Naive B cell (primary cell): Measurements from ENCODE around the gene EVX2. TPM values are rescaled to one million over a fixed set of nuclear protein-coding genes. Genes with fewer than 3 reads are reported as not detected.

ENCODE experiments used
- ATAC-seq, 2 donors: fragments of 150-1000 bp; cut with Tn5 transposase; 2 replicates each; pipeline ENCODE4 v1.10.0; 2021; ENCODE audit warnings: low read depth in 2 of 2, mild to moderate bottlenecking in 2 of 2, moderate library complexity in 2 of 2
- DNase-seq: peaks from one replicate; pipeline ENCODE4 v3.0.0; 2022
- H3K27ac Mint-ChIP-seq, 6 donors: one replicate each; pipeline ENCODE4 v1.8.0; 2020 to 2022; ENCODE audit warnings: mild to moderate bottlenecking in 6 of 6, mixed read lengths in 6 of 6, moderate library complexity in 5 of 6, inconsistent platforms in 2 of 6
- H3K27me3 Mint-ChIP-seq, 3 donors: one replicate each; pipeline ENCODE4 v1.8.0; 2021 to 2022; ENCODE audit warnings: mixed read lengths in 3 of 3, mild to moderate bottlenecking in 1 of 3
- H3K36me3 Mint-ChIP-seq, 2 donors: one replicate each; pipeline ENCODE4 v1.8.0; 2020 to 2022; ENCODE audit warnings: mixed read lengths in 2 of 2, inconsistent platforms in 1 of 2, mild to moderate bottlenecking in 1 of 2
- H3K4me1 Mint-ChIP-seq, 3 donors: one replicate each; pipeline ENCODE4 v1.8.0; 2020 to 2022; ENCODE audit warnings: mixed read lengths in 3 of 3, inconsistent platforms in 1 of 3, mild to moderate bottlenecking in 1 of 3, moderate library complexity in 1 of 3
- H3K4me3 Mint-ChIP-seq, 8 donors: one replicate each; pipeline ENCODE4 v1.8.0; 2020 to 2022; ENCODE audit warnings: mild to moderate bottlenecking in 8 of 8, mixed read lengths in 8 of 8, moderate library complexity in 8 of 8, inconsistent platforms in 2 of 8
- H3K9me3 Mint-ChIP-seq, 7 donors: one replicate each; pipeline ENCODE4 v1.8.0; 2020 to 2022; ENCODE audit warnings: mixed read lengths in 7 of 7, mild to moderate bottlenecking in 5 of 7, inconsistent platforms in 2 of 7, moderate library complexity in 1 of 7
- polyA plus RNA-seq, 6 donors: library from polyadenylated mRNA; unstranded; fragments of 300-500 nt; fragmentation: Illumina TruSeq; gene quantifications; one replicate each; pipeline ENCODE4 v1.2.3, GENCODE V29; 2021; ENCODE audit warnings: low read depth in 6 of 6

The EVX2 gene
- polyA plus RNA-seq, 6 donors from 2014 or later: not detected

- peak overlapping the region in 1 of 8 donors; percentile 73 for H3K4me3 Mint-ChIP-seq
- peaks cover 0 to 34% (median 18%) of the 10 kb centered on the region in 7 donors for H3K9me3 Mint-ChIP-seq
- DNase-seq: no peak
- H3K4me1 Mint-ChIP-seq: peaks cover 27 to 29% (median 28%) of the 10 kb centered on the region in 3 donors
- H3K36me3 Mint-ChIP-seq: peaks cover 0 to 7% of the 10 kb centered on the region in 2 donors
- no peak for ATAC-seq
- H3K27ac Mint-ChIP-seq: peak overlapping the region in 1 of 6 donors; percentile 60
- H3K27me3 Mint-ChIP-seq: peaks cover 71 to 90% (median 84%) of the 10 kb centered on the region in 3 donors
Measured at GRCh38 chr2:176095421-176095820, 11.7 kb upstream of the EVX2 start.

- peaks cover 0 to 34% (median 18%) of the 10 kb centered on the region in 7 donors for H3K9me3 Mint-ChIP-seq
- peak overlapping the region in 1 of 8 donors; percentile 72 for H3K4me3 Mint-ChIP-seq
- H3K36me3 Mint-ChIP-seq: peaks cover 0 to 7% of the 10 kb centered on the region in 2 donors
- no peak for ATAC-seq
- peaks cover 78 to 88% (median 88%) of the 10 kb centered on the region in 3 donors for H3K27me3 Mint-ChIP-seq
- peaks cover 26 to 29% (median 27%) of the 10 kb centered on the region in 3 donors for H3K4me1 Mint-ChIP-seq
- no peak for DNase-seq
- no peak overlapping the region for H3K27ac Mint-ChIP-seq
Measured at GRCh38 chr2:176094349-176094748, 10.6 kb upstream of the EVX2 start.

GRCh38 chr2:176093898-176094249 is 10.1 kb upstream of the EVX2 start:
- H3K27ac Mint-ChIP-seq: peak overlapping the region in 4 of 6 donors; percentile 61 to 84 (median 76)
- ATAC-seq (no peak), DNase-seq (no peak)
- peak overlapping the region in 7 of 8 donors; percentile 20 to 72 (median 31) for H3K4me3 Mint-ChIP-seq
- peaks cover 26 to 29% (median 27%) of the 10 kb centered on the region in 3 donors for H3K4me1 Mint-ChIP-seq
- H3K27me3 Mint-ChIP-seq: peaks cover 77 to 88% (median 87%) of the 10 kb centered on the region in 3 donors
- peaks cover 0 to 7% of the 10 kb centered on the region in 2 donors for H3K36me3 Mint-ChIP-seq
- H3K9me3 Mint-ChIP-seq: peaks cover 0 to 34% (median 18%) of the 10 kb centered on the region in 7 donors

GRCh38 chr2:176093145-176093897 is 9.6 kb upstream of the EVX2 start:
- Mint-ChIP-seq H3K27me3 (peaks cover 78 to 88% (median 87%) of the 10 kb centered on the region in 3 donors), H3K9me3 (peaks cover 0 to 34% (median 18%) of the 10 kb centered on the region in 7 donors), H3K4me3 (peak overlapping the region; percentile 20 to 72 (median 40)), H3K27ac (peak overlapping the region in 5 of 6 donors; percentile 58 to 84 (median 72)), H3K36me3 (peaks cover 0 to 7% of the 10 kb centered on the region in 2 donors), H3K4me1 (peaks cover 29 to 30% (median 30%) of the 10 kb centered on the region in 3 donors)
- ATAC-seq: no peak
- DNase-seq: no peak

- H3K36me3 Mint-ChIP-seq: peaks cover 0 to 7% of the 10 kb centered on the region in 2 donors
- H3K27me3 Mint-ChIP-seq: peaks cover 75 to 90% (median 85%) of the 10 kb centered on the region in 3 donors
- DNase-seq: no peak
- H3K9me3 Mint-ChIP-seq: peaks cover 0 to 31% (median 19%) of the 10 kb centered on the region in 7 donors
- ATAC-seq: no peak
- H3K4me3 Mint-ChIP-seq: peak within 1 kb of the TSS; percentile 48 to 74 (median 68)
- H3K27ac Mint-ChIP-seq: peak within 1 kb of the TSS in 5 of 6 donors; percentile 58 to 96 (median 78)
- peaks cover 27 to 28% (median 27%) of the 10 kb centered on the region in 3 donors for H3K4me1 Mint-ChIP-seq
Measured at GRCh38 chr2:176092270-176093144, 8.7 kb upstream of the EVX2 start, which contains the start of gene HOXD13. Gene HOXD13, plus strand, starts transcription at chr2:176092721. Its CDS starts 170 bp downstream, at chr2:176092891.

- peaks cover 18 to 21% (median 19%) of the 10 kb centered on the region in 3 donors for H3K4me1 Mint-ChIP-seq
- peak overlapping the region in 4 of 6 donors; percentile 0 to 96 (median 75) for H3K27ac Mint-ChIP-seq
- peaks cover 76 to 90% (median 85%) of the 10 kb centered on the region in 3 donors for H3K27me3 Mint-ChIP-seq
Measured at GRCh38 chr2:176091329-176092258, 7.8 kb upstream of the EVX2 start.

GRCh38 chr2:176090862-176091261 is 7.1 kb upstream of the EVX2 start:
- Mint-ChIP-seq H3K27ac (peak overlapping the region in 2 of 6 donors; percentile 0 to 78), H3K4me3 (peak overlapping the region in 1 of 8 donors; percentile 13), H3K36me3 (peaks cover 0 to 16% of the 10 kb centered on the region in 2 donors), H3K4me1 (peaks cover 14 to 23% (median 18%) of the 10 kb centered on the region in 3 donors), H3K27me3 (peaks cover 74 to 91% (median 87%) of the 10 kb centered on the region in 3 donors), H3K9me3 (peaks cover 0 to 43% (median 22%) of the 10 kb centered on the region in 7 donors)
- no peak for ATAC-seq
- DNase-seq: no peak

More at GRCh38 chr2:176091329-176092258, 7.8 kb upstream of the EVX2 start:
- DNase-seq: no peak
- no peak for ATAC-seq
- Mint-ChIP-seq H3K4me3 (peak overlapping the region in 7 of 8 donors; percentile 13 to 74 (median 62)), H3K36me3 (peaks cover 0 to 16% of the 10 kb centered on the region in 2 donors), H3K9me3 (peaks cover 0 to 40% (median 20%) of the 10 kb centered on the region in 7 donors)

- Mint-ChIP-seq H3K9me3 (peaks cover 0 to 42% (median 19%) of the 10 kb centered on the region in 7 donors), H3K4me3 (peak overlapping the region in 1 of 8 donors; percentile 54), H3K4me1 (peaks cover 14 to 23% (median 18%) of the 10 kb centered on the region in 3 donors), H3K36me3 (peaks cover 0 to 16% of the 10 kb centered on the region in 2 donors), H3K27me3 (peaks cover 71 to 91% (median 85%) of the 10 kb centered on the region in 3 donors), H3K27ac (no peak overlapping the region)
- no peak for ATAC-seq
- no peak for DNase-seq
Measured at GRCh38 chr2:176089843-176090395, 6.2 kb upstream of the EVX2 start.

GRCh38 chr2:176088937-176089842 is 5.4 kb upstream of the EVX2 start:
- H3K36me3 Mint-ChIP-seq: peaks cover 0 to 16% of the 10 kb centered on the region in 2 donors
- H3K4me1 Mint-ChIP-seq: peaks cover 18 to 20% (median 18%) of the 10 kb centered on the region in 3 donors
- H3K4me3 Mint-ChIP-seq: peak overlapping the region in 3 of 8 donors; percentile 31 to 54 (median 40)
- peak overlapping the region in 2 of 6 donors; percentile 88 to 94 for H3K27ac Mint-ChIP-seq
- H3K9me3 Mint-ChIP-seq: peaks cover 0 to 43% (median 26%) of the 10 kb centered on the region in 7 donors
- no peak for DNase-seq
- H3K27me3 Mint-ChIP-seq: peaks cover 70 to 91% (median 85%) of the 10 kb centered on the region in 3 donors
- no peak for ATAC-seq

- Mint-ChIP-seq H3K4me1 (peaks cover 11 to 13% (median 12%) of the 10 kb centered on the region in 3 donors), H3K9me3 (peaks cover 0 to 43% (median 29%) of the 10 kb centered on the region in 7 donors), H3K36me3 (peaks cover 4 to 16% of the 10 kb centered on the region in 2 donors), H3K27me3 (peaks cover 68 to 91% (median 84%) of the 10 kb centered on the region in 3 donors), H3K4me3 (peak overlapping the region in 5 of 8 donors; percentile 34 to 67 (median 45)), H3K27ac (peak overlapping the region in 5 of 6 donors; percentile 12 to 94 (median 23))
- DNase-seq: no peak
- no peak for ATAC-seq
Measured at GRCh38 chr2:176088048-176088936, 4.5 kb upstream of the EVX2 start.
